ENCODE measurements around the gene DGKZ.

DNA sequence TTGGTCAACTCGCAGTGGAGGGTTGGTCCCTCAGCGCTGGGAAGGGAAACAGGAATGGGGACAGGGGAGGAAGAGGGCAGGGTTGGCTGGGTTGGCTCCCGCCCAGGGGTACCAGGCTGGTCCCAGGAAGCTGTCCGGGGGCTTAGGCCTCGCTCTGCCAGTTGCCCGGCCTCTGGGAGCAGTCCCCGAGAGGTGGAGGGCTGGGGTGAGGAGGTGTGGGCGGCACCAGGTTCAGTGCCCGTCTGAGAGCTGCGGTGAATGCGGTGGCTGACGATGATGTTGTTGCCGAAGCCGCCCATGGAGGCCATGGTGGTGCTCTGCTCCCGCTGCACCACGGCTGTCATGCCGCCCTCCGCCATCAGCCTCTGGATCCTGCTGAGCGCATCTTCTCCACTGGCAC is 50.3 kb downstream of the DGKZ start:
- TF ChIP-seq, protein P1, sequence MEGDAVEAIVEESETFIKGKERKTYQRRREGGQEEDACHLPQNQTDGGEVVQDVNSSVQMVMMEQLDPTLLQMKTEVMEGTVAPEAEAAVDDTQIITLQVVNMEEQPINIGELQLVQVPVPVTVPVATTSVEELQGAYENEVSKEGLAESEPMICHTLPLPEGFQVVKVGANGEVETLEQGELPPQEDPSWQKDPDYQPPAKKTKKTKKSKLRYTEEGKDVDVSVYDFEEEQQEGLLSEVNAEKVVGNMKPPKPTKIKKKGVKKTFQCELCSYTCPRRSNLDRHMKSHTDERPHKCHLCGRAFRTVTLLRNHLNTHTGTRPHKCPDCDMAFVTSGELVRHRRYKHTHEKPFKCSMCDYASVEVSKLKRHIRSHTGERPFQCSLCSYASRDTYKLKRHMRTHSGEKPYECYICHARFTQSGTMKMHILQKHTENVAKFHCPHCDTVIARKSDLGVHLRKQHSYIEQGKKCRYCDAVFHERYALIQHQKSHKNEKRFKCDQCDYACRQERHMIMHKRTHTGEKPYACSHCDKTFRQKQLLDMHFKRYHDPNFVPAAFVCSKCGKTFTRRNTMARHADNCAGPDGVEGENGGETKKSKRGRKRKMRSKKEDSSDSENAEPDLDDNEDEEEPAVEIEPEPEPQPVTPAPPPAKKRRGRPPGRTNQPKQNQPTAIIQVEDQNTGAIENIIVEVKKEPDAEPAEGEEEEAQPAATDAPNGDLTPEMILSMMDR (IDR thresholded peaks at IDR 0.05): no peak
- TF ChIP-seq POLR2AphosphoS5 (IDR thresholded peaks at IDR 0.05): no peak

Data from stomach (tissue), 4 donors.